GM12865 (cell line): Measurements from ENCODE around the gene TRIM65.

Experiments
- DNase-seq: peaks from one replicate; pipeline ENCODE4 v3.0.0; 2010; ENCODE audit warnings: low read depth
- H3K4me3 ChIP-seq: 2 replicates; pipeline ENCODE4 v1.5.1; 2011; ENCODE audit warnings: mild to moderate bottlenecking, low read depth, low read length, control low read depth
- CTCF ChIP-seq: IDR thresholded peaks from 2 replicates; pipeline ENCODE4 v1.5.1; 2011; ENCODE audit warnings: low read length, control low read depth, low read depth, inconsistent platforms; ENCODE audit not compliant: insufficient read depth; ENCODE audit errors: missing control alignments

TRIM65 gene

GRCh38 chr17:75937652-75938051 lies 40.9 kb upstream of the TRIM65 start:
- DNase-seq: no peak
- TF ChIP-seq CTCF: no peak
- no peak overlapping the region for H3K4me3 ChIP-seq

- no peak for TF ChIP-seq CTCF
- no peak for DNase-seq
- no peak overlapping the region for H3K4me3 ChIP-seq
Measured at GRCh38 chr17:75933808-75934207, 37.1 kb upstream of the TRIM65 start.

GRCh38 chr17:75932852-75933251 lies 36.1 kb upstream of the TRIM65 start:
- TF ChIP-seq CTCF: no peak
- no peak overlapping the region for H3K4me3 ChIP-seq
- DNase-seq: no peak

GRCh38 chr17:75931062-75931461 lies 34.3 kb upstream of the TRIM65 start:
- no peak overlapping the region for H3K4me3 ChIP-seq
- DNase-seq: no peak
- TF ChIP-seq CTCF: no peak

GRCh38 chr17:75927286-75927922 lies 30.7 kb upstream of the TRIM65 start:
- peak; percentile 45 for DNase-seq
- TF ChIP-seq CTCF: peak; percentile 51

GRCh38 chr17:75926456-75926855 lies 29.7 kb upstream of the TRIM65 start:
- no peak for DNase-seq
- TF ChIP-seq CTCF: no peak
- no peak overlapping the region for H3K4me3 ChIP-seq

More at GRCh38 chr17:75927286-75927922, 30.7 kb upstream of the TRIM65 start:
- no peak overlapping the region for H3K4me3 ChIP-seq

- TF ChIP-seq CTCF: no peak
- no peak for DNase-seq
- H3K4me3 ChIP-seq: no peak overlapping the region
Measured at GRCh38 chr17:75925912-75926311, 29.2 kb upstream of the TRIM65 start.
